Epidermal melanocyte (primary cell): ENCODE results near the gene CDKL5.
"Not testable (repeated sequence)": the region's sequence is repeated elsewhere in the genome, so short reads cannot be mapped to it uniquely, and the experiment has no call there.

Experiments used
- DNase-seq: peaks from one replicate; pipeline ENCODE4 v3.0.0; 2011; ENCODE audit warnings: low spot score; ENCODE audit not compliant: insufficient read length

The CDKL5 gene

GRCh38 chrX:18574591-18574990, 149.2 kb downstream of the CDKL5 start:
- DNase-seq: no peak

GRCh38 chrX:18575744-18576143, 150.3 kb downstream of the CDKL5 start:
- DNase-seq: no peak

GRCh38 chrX:18577400-18577799, 152.0 kb downstream of the CDKL5 start:
- no peak for DNase-seq

- DNase-seq: no peak
These were observed 153.1 kb downstream of the CDKL5 start for GRCh38 chrX:18578546-18578945.

- DNase-seq: no peak
These were observed 154.1 kb downstream of the CDKL5 start for GRCh38 chrX:18579495-18579894.

- DNase-seq: no peak
These were observed 157.6 kb downstream of the CDKL5 start for GRCh38 chrX:18582910-18583493.

- not testable (repeated sequence) for DNase-seq
These were observed 163.9 kb downstream of the CDKL5 start for GRCh38 chrX:18589292-18589691.

GRCh38 chrX:18591834-18592233, 166.4 kb downstream of the CDKL5 start:
- DNase-seq: no peak

- DNase-seq: no peak
These were observed 168.7 kb downstream of the CDKL5 start for GRCh38 chrX:18594079-18594478.

- DNase-seq: no peak
These were observed 170.7 kb downstream of the CDKL5 start for GRCh38 chrX:18596096-18596495.

GRCh38 chrX:18598413-18598812, 173.0 kb downstream of the CDKL5 start:
- no peak for DNase-seq

GRCh38 chrX:18607966-18608365, 182.6 kb downstream of the CDKL5 start:
- no peak for DNase-seq

GRCh38 chrX:18613930-18614639, 188.7 kb downstream of the CDKL5 start:
- DNase-seq: no peak

GRCh38 chrX:18616688-18617406, 191.4 kb downstream of the CDKL5 start:
- no peak for DNase-seq

- DNase-seq: no peak
These were observed 192.0 kb downstream of the CDKL5 start for GRCh38 chrX:18617407-18617750.

GRCh38 chrX:18619288-18619687, 193.9 kb downstream of the CDKL5 start:
- DNase-seq: no peak

GRCh38 chrX:18620349-18620748, 194.9 kb downstream of the CDKL5 start:
- no peak for DNase-seq

- DNase-seq: no peak
These were observed 199.2 kb downstream of the CDKL5 start for GRCh38 chrX:18624599-18624998.

- no peak for DNase-seq
These were observed 205.5 kb downstream of the CDKL5 start for GRCh38 chrX:18630934-18631333.

- DNase-seq: no peak
These were observed 213.0 kb downstream of the CDKL5 start for GRCh38 chrX:18638398-18638797.

- DNase-seq: no peak
These were observed 213.9 kb downstream of the CDKL5 start for GRCh38 chrX:18639280-18639679.

GRCh38 chrX:18640686-18641085, 215.3 kb downstream of the CDKL5 start:
- DNase-seq: no peak

GRCh38 chrX:18643243-18643642, 217.8 kb downstream of the CDKL5 start:
- no peak for DNase-seq
